Fibroblast of peridontal ligament (primary cell): ENCODE measurements around the gene NEUROD1.

ENCODE experiments used
- DNase-seq: peaks from one replicate; pipeline ENCODE4 v3.0.0-alpha.2; 2010; ENCODE audit errors: extremely low read depth

The NEUROD1 gene

GRCh38 chr2:181680937-181681811 is 857 bp upstream of the NEUROD1 start:
- no peak for DNase-seq

DNA sequence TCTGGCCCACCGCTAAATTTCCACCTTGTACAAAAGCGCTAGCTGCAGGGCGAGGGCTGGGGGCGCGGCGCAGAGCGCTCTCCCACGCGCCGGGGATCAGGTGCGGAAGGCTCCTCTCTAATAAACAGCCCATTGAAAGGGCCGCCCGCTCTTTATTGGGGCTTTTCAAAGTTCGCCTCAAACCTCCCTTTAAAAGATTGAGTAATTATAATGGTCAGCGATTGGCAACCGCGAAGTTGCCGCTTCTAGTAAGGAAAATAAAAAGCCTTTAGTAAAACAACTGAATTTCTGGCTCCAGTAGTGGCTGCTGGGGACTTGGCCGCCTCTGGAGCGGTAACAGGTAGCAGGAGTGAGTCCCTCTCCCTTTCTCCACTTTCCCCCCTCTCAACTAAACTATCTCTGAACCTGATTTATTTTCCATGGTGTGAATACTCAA is 755 bp downstream of the NEUROD1 start:
- no peak for DNase-seq

- DNase-seq, result no peak
These were observed 1.3 kb downstream of the NEUROD1 start for GRCh38 chr2:181678861-181679543.

DNA sequence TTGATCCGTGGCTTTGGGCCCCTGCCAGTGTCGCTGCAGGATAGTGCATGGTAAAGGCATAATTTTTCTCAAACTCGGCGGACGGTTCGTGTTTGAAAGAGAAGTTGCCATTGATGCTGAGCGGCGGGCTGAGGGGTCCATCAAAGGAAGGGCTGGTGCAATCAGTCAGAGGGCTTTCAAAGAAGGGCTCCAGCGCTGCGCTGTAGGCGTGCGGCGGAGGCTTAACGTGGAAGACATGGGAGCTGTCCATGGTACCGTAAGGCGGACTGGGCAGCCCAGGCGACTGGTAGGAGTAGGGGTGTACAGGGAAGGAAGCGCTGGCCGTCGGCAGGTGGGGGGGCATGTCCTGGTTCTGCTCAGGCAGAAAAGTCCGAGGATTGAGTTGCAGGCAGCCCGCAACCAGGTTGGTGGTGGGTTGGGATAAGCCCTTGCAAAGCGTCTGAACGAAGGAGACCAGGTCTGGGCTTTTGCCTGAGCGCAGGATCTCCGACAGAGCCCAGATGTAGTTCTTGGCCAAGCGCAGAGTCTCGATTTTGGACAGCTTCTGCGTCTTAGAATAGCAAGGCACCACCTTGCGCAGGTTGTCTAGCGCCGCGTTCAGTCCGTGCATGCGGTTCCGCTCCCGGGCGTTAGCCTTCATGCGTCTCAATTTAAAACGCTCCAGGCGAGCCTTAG is 2.3 kb downstream of the NEUROD1 start:
- peak; percentile 79 for DNase-seq

GRCh38 chr2:181675254-181675653 is 5.1 kb downstream of the NEUROD1 start:
- DNase-seq, result no peak

DNA sequence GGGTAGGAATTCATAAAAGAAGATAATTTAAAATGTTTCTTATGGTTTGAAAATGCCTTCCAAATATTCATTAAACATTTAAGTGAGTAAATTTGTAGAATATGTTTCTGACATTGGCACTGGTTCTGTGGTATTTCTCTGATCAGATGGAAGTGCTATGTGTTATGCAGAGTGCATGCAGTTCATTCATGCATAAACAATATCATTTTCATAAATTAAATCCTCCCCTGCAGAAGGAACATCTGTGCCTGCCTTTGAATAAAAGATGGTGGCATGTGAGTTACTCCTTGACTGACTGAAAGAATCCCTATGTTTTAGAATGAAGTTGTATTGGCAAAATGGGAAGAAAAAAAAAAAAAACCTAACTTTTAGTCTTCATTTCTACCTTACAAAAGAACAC is 5.9 kb downstream of the NEUROD1 start:
- DNase-seq, result no peak

GRCh38 chr2:181673173-181673572 is 7.1 kb downstream of the NEUROD1 start:
- DNase-seq, result no peak

- DNase-seq, result no peak
These were observed 7.9 kb downstream of the NEUROD1 start for GRCh38 chr2:181672255-181673008.

DNA sequence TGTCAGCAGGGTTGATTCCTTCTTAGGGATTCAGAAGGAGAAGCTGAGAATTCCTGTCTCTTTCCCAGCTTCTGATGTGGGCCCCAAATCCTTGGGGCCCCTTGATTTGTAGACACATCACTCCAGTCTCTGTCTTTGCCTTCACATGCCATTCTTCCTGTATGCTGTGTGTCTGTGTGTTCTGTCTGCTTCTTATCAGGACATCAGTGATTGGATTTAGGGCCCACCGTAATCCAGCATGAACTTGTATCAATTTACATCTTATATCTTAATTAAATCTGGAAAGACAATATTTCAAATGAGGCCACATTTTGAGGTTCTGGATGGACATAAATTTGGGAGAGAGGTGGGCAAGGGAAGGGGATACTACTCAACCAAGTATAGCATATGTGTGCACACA is 9.7 kb downstream of the NEUROD1 start:
- DNase-seq, result no peak

GRCh38 chr2:181667234-181667633 is 13.1 kb downstream of the NEUROD1 start:
- no peak for DNase-seq

DNA sequence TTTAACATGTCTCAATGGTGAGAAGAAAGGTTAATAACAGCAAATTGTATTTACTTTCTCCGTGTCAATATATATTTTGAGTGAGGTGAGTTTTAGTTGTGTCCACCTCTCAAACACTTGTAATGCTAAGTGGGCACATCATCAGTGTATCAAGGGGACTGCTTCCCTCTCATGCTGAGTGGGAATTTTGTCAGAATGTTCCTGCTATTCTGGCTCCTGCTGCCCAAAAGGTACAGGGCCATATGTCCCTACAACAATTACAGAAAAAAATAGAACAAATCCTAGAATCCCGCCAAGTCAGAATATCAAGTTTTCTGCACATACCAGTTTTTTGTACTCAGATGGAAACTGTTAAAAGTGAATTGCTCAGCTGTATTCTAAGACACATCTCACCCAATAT is 18.0 kb downstream of the NEUROD1 start:
- DNase-seq, result no peak

DNA sequence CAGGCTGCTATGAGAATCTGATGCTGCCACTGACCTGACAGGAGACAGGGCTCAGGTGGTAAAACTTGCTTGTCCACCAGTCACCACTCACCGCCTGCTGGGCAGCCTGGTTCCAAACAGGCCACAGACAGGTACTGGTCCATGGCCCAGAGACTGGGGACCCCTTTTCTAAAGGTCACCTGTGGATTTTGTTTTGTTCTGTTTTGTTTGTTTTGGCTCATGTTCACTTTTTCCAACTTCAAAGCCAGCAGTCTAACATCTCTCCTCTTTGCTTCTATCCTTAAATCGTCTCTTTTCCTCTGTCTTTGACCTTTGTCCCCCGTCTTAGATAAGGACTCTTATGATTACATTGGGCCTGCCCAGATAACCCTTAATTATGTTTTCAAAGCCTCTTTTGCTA is 20.1 kb downstream of the NEUROD1 start:
- no peak for DNase-seq

GRCh38 chr2:181658444-181658843 is 21.9 kb downstream of the NEUROD1 start:
- no peak for DNase-seq

DNA sequence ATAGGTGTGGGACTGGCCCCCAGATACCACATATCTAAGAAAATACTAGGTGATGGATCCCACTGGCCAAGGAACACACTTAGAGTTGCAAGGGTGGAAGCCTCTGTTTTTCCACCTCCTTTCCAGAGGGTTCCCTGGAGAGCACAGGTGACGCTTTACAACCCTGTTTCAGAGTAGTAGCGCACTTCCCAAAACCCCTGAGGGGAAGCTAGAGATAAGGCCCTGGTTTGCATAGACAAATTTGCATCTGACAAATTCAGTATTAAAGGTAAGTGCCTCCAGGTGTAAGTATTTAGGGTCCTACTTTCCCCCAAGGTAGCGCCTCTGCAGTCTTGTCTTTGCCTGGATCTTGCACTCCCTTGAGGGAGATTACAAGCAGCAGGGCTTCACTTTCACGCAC is 22.9 kb downstream of the NEUROD1 start:
- no peak for DNase-seq

- peak; percentile 5 for DNase-seq
These were observed 23.6 kb downstream of the NEUROD1 start, which contains the start of gene CERKL for GRCh38 chr2:181656450-181657291. TSS of gene CERKL (minus strand) at chr2:181657105. CDS start at chr2:181657006, 99 bp downstream.

DNA sequence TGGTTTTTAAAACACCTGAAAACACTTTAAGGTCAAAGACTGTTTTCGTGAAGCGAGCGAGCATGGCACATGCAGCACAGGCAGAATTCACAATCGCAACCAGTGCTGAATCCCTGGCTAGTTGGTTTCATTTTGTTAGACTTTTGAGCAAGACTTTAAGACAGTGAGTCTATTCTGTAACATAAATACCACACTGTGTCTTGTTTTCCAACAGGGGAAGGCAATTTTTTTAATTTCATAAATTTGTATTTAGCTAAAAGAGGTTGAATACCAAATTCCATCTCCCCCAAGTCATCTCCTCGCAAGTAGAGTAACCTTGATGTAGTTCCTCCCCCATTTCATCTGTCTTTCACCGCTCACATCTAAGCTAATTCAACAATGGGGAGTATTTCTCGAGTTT is 24.8 kb downstream of the NEUROD1 start:
- no peak for DNase-seq

DNA sequence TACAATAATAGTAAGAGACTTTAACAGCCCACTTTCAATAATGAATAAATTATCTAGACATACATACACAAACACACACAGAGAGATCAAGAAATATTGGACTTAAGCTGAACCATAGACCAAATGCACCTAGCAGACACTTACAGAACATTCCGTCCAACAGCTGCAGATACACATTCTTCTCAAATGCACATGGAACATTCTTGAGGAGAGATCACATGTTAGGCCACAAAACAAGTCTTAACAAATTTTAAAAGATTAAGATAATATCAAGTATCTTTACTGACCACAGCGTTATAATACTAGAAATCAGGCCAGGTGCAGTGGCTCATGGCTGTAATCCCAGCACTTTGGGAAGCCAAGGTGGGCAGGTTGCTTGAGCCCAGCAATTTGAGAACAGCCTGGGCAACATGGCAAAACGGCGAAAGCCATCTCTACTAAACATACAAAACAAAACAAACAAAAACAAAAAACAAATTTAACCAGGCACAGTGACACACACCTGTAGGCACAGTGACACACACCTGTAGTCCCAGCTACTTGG is 30.8 kb downstream of the NEUROD1 start:
- no peak for DNase-seq

GRCh38 chr2:181648478-181649155 is 31.7 kb downstream of the NEUROD1 start:
- DNase-seq, result no peak

DNA sequence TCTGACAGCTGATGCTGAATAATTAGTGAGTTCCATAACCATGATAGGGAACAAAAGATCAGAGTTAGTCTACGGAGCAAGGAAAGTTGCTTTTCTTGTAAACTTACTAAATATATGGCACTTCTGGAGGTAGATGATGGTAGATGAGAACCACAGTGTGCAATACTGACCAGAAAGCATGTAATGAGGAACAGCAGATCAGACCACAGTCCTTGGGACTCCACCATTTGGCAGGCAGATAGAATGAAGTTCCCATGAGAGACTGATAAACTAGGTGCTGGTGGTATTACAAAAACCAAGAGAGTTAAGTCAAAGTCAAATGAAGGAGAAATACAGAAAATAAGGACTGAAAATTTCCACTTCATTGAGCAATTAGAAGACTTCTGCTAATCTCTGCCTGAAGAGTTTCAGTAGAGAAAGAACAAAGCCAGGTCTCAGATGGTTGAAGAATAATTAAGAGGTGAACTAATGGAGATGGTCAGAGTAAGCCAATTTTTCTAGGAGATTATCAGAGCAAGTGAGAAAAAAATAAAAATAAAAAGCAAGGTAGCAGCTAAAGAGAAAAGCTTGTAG is 33.8 kb downstream of the NEUROD1 start:
- DNase-seq, result no peak

DNA sequence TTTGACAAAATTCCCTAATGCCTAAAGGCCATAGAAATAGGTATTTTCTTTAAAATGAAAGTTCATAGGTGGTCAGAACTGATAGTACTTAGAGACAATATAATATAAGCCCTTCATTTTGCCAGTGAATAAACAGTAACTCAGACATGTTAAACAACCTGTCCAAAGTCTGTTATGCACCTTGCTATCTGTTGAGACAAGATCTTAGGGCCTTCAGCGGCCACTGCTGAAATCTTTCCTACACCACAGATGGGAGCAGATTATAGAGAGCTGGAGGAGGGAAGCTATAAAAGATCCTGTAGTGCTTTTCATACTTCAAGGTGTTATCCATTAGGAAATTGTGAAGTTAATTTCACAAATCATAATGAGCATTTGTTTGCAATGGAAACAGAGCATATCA is 37.2 kb downstream of the NEUROD1 start:
- DNase-seq, result no peak
